Fibroblast of lung (primary cell): ENCODE measurements around the gene GABRB3. TPM values are rescaled to one million over a fixed set of nuclear protein-coding genes. Genes with fewer than 3 reads are reported as not detected.

ENCODE experiments used
- DNase-seq, 2 donors: peaks; one replicate each; pipeline versions ENCODE4 v3.0.0 to v3.0.0-alpha.2; 2010; ENCODE audit warnings: low read depth in 2 of 2
- H2AFZ ChIP-seq: 2 replicates; pipeline ENCODE4 v1.5.1; 2012; ENCODE audit warnings: low read length, control low read depth, inconsistent platforms
- H3K27ac ChIP-seq: 2 replicates; pipeline ENCODE4 v1.5.1; 2011; ENCODE audit warnings: low read length, control low read depth; ENCODE audit not compliant: insufficient read depth
- H3K27me3 ChIP-seq: 2 replicates; pipeline ENCODE4 v1.5.1; 2011; ENCODE audit warnings: mild to moderate bottlenecking, low read length; ENCODE audit not compliant: control insufficient read depth, insufficient read depth
- H3K36me3 ChIP-seq: 2 replicates; pipeline ENCODE4 v1.5.1; 2011; ENCODE audit warnings: low read length; ENCODE audit not compliant: control insufficient read depth, insufficient read depth
- H3K4me1 ChIP-seq: 2 replicates; pipeline ENCODE4 v1.5.1; 2011; ENCODE audit warnings: low read length; ENCODE audit not compliant: control insufficient read depth, insufficient read depth; ENCODE audit errors: extremely low read depth
- H3K4me2 ChIP-seq: 2 replicates; pipeline ENCODE4 v1.5.1; 2011; ENCODE audit warnings: low read length, control low read depth; ENCODE audit not compliant: insufficient read depth; ENCODE audit errors: extremely low read depth
- H3K4me3 ChIP-seq, 4 experiments: fragments of 200-600 bp in 1 of 4; sonication (generic) in 1 of 4; replicated peaks in 1 of 4; 2 replicates each; pipeline ENCODE4 v1.5.1; 2011 to 2016; ENCODE audit warnings: low read length in 4 of 4, low read depth in 3 of 4, mild to moderate bottlenecking in 3 of 4, control low read depth in 2 of 4, inconsistent platforms in 1 of 4, mixed read lengths in 1 of 4; ENCODE audit not compliant: insufficient read depth in 1 of 4; ENCODE audit errors: control extremely low read depth in 1 of 4
- H3K79me2 ChIP-seq: 2 replicates; pipeline ENCODE4 v1.5.1; 2012; ENCODE audit warnings: mild to moderate bottlenecking, low read length, inconsistent platforms; ENCODE audit not compliant: control insufficient read depth, insufficient read depth
- H3K9ac ChIP-seq: 2 replicates; pipeline ENCODE4 v1.5.1; 2011; ENCODE audit warnings: mild to moderate bottlenecking, low read length, control low read depth; ENCODE audit not compliant: insufficient read depth
- H3K9me3 ChIP-seq: 2 replicates; pipeline ENCODE4 v1.5.1; 2012; ENCODE audit warnings: low read depth, low read length; ENCODE audit not compliant: control insufficient read depth, insufficient read depth
- H4K20me1 ChIP-seq: 2 replicates; pipeline ENCODE4 v1.5.1; 2011; ENCODE audit warnings: low read length; ENCODE audit not compliant: control insufficient read depth, insufficient read depth; ENCODE audit errors: extremely low read depth
- CTCF ChIP-seq, 2 donors: IDR thresholded peaks in 1 of 2; conservative IDR thresholded peaks in 1 of 2; 1 replicate in 1 of 2; 2 replicates in 1 of 2; pipeline ENCODE4 v1.5.1; 2011 to 2012; ENCODE audit warnings: low read length in 2 of 2, control low read depth in 1 of 2, inconsistent platforms in 1 of 2, low read depth in 1 of 2, mild to moderate bottlenecking in 1 of 2
- EZH2 ChIP-seq: IDR thresholded peaks from 2 replicates; pipeline ENCODE4 v1.5.1; 2012; ENCODE audit warnings: low read length, control low read depth, mild to moderate bottlenecking; ENCODE audit errors: missing control alignments
- polyA plus RNA-seq, 2 donors: library from polyadenylated mRNA; depleted of rRNA in 1 of 2; stranded (reverse) in 1 of 2; unstranded in 1 of 2; fragments of >200 nt; gene quantifications; 2 replicates each; pipeline ENCODE4 v1.2.1, GENCODE V29; 2011 to 2012; ENCODE audit warnings: missing spikeins in 1 of 2
- total RNA-seq: library from RNA; depleted of rRNA; stranded (reverse); fragments of >200 nt; gene quantifications from 2 replicates; pipeline ENCODE4 v1.2.1, GENCODE V29; 2014

Gene GABRB3
- total and polyA plus RNA-seq, 2 donors (not counting 1 experiment from before 2014, with no cell fraction given): 1.1 to 1.5 TPM

GRCh38 chr15:26580943-26581342 is 191.9 kb downstream of the GABRB3 start:
- Histone ChIP-seq H3K27me3 (no peaks in the 10 kb centered on the region), H3K9ac (no peak overlapping the region), H3K4me1 (no peaks in the 10 kb centered on the region), H3K27ac (no peak overlapping the region), H2AFZ (no peak overlapping the region), H3K4me2 (no peak overlapping the region), H3K79me2 (no peaks in the 10 kb centered on the region), H3K4me3 (no peak overlapping the region), H3K9me3 (no peaks in the 10 kb centered on the region), H3K36me3 (no peaks in the 10 kb centered on the region), H4K20me1 (no peaks in the 10 kb centered on the region)
- no peak for TF ChIP-seq CTCF (conservative IDR thresholded peaks at IDR 0.05 in 1 of 2, IDR thresholded peaks at IDR 0.05 in 1 of 2; ENCODE audit: low read depth in 1 of 2, low read length in 2 of 2)
- no peak for TF ChIP-seq EZH2
- no peak for DNase-seq

- H3K79me2 ChIP-seq: no peaks in the 10 kb centered on the region
- no peak overlapping the region for H3K27ac ChIP-seq
- H3K4me2 ChIP-seq: no peak overlapping the region
- H3K4me1 ChIP-seq: no peaks in the 10 kb centered on the region
- H4K20me1 ChIP-seq: no peaks in the 10 kb centered on the region
- no peak for TF ChIP-seq EZH2
- no peak for TF ChIP-seq CTCF (conservative IDR thresholded peaks at IDR 0.05 in 1 of 2, IDR thresholded peaks at IDR 0.05 in 1 of 2; ENCODE audit: low read depth in 1 of 2, low read length in 2 of 2)
- H3K9ac ChIP-seq: no peak overlapping the region
- H2AFZ ChIP-seq: no peak overlapping the region
- no peaks in the 10 kb centered on the region for H3K9me3 ChIP-seq
- H3K4me3 ChIP-seq: no peak overlapping the region
- H3K36me3 ChIP-seq: no peaks in the 10 kb centered on the region
- H3K27me3 ChIP-seq: no peaks in the 10 kb centered on the region
- DNase-seq: peak in 1 of 2 donors; percentile 11
Measured at GRCh38 chr15:26572602-26573350, 200.1 kb downstream of the GABRB3 start.

- TF ChIP-seq EZH2: no peak
- no peak for TF ChIP-seq CTCF (conservative IDR thresholded peaks at IDR 0.05 in 1 of 2, IDR thresholded peaks at IDR 0.05 in 1 of 2; ENCODE audit: low read depth in 1 of 2, low read length in 2 of 2)
- Histone ChIP-seq H3K4me2 (no peak overlapping the region), H3K4me1 (no peaks in the 10 kb centered on the region)
Measured at GRCh38 chr15:26571346-26571745, 201.5 kb downstream of the GABRB3 start.

More at GRCh38 chr15:26571346-26571745, 201.5 kb downstream of the GABRB3 start:
- H3K4me3 ChIP-seq: no peak overlapping the region
- no peak overlapping the region for H2AFZ ChIP-seq
- no peaks in the 10 kb centered on the region for H3K9me3 ChIP-seq
- DNase-seq: no peak
- H3K27ac ChIP-seq: no peak overlapping the region
- H3K79me2 ChIP-seq: no peaks in the 10 kb centered on the region
- no peak overlapping the region for H3K9ac ChIP-seq
- H3K27me3 ChIP-seq: no peaks in the 10 kb centered on the region
- no peaks in the 10 kb centered on the region for H3K36me3 ChIP-seq
- H4K20me1 ChIP-seq: no peaks in the 10 kb centered on the region
